ENCODE measurements around the gene HTR1D.

DNA sequence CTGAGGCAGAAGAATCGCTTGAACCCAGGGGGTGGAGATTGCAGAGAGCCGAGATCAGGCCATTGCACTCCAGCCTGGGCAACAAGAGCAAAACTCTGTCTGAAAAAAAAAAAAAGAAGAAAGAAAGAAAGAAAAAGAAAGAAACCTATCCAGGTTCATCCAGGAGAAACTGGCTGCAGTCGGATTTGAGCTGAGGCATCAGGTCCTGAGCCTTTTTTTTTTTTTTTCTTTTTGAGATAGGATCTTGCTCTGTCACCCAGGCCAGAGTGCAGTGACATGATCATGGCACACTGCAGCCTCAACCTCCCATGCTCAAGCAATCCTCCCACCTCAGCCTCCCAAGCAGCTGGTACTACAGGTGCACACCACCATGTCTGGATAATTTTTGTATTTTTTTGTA lies 26.1 kb downstream of the HTR1D start:
- no peak for TF ChIP-seq EP300 (IDR thresholded peaks at IDR 0.05)
- TF ChIP-seq, protein P1, sequence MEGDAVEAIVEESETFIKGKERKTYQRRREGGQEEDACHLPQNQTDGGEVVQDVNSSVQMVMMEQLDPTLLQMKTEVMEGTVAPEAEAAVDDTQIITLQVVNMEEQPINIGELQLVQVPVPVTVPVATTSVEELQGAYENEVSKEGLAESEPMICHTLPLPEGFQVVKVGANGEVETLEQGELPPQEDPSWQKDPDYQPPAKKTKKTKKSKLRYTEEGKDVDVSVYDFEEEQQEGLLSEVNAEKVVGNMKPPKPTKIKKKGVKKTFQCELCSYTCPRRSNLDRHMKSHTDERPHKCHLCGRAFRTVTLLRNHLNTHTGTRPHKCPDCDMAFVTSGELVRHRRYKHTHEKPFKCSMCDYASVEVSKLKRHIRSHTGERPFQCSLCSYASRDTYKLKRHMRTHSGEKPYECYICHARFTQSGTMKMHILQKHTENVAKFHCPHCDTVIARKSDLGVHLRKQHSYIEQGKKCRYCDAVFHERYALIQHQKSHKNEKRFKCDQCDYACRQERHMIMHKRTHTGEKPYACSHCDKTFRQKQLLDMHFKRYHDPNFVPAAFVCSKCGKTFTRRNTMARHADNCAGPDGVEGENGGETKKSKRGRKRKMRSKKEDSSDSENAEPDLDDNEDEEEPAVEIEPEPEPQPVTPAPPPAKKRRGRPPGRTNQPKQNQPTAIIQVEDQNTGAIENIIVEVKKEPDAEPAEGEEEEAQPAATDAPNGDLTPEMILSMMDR (IDR thresholded peaks at IDR 0.05) = no peak
- TF ChIP-seq POLR2A (IDR thresholded peaks at IDR 0.05) = no peak
